GM10847 (cell line): ENCODE data around the gene WDR55.

Experiments used
- POLR2A ChIP-seq: IDR thresholded peaks from 2 replicates; pipeline ENCODE4 v1.6.1; 2011; ENCODE audit not compliant: insufficient read length; ENCODE audit errors: extremely low read depth

WDR55 gene

DNA sequence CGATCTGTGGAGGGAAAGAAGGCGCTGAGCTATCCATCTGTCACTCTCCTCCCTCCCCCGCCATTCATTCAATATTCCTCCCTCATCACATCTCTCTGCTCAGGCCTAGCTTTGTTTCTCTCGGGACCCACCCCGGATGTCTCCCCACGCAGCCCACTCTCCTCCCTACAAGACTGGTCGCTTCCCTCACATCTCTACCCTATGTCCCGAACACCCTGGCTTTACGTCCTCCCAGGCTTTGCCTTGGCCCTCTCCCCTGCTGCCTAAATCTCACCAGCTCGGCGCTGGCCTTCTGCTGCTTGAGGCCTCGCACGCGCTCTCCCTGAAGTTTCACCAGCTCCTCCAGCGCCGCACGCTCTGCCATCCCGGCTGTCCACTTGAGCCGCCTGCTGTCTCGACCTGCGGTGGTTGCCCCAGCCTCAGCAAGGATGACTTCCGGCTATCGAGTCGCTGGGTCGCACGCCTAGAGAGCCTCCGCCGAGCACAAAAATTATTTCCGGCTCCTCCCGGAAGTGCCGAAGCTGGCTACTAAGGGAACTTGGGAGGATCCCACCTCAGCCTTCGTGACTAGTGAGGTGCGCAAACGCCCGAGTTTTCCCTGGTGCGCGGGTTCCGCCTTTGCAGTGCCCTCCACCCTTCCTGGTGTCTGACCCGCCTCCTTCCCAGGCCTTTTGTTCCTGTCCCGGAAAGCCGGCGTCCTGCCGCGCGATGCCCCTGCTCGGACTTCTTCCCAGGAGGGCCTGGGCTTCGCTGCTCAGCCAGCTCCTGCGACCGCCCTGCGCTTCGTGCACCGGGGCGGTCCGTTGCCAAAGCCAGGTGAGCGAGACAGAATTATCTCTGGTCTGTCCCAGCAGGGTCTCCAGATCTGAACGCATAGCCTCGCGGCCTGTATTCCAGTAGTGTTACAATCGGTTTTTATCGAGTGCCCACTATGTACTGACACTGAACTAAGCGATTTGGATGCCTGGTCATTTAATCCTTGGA, 26.5 kb downstream of the WDR55 start, which contains the start of the genes HARS1 and HARS2:
TSS of gene HARS1 (minus strand) at position 430 of the 984 bp plus-strand sequence. CDS start at position 364, 66 bp downstream.
TSS of gene HARS2 (plus strand) at position 515 of the 984 bp plus-strand sequence. CDS start at position 709, 194 bp downstream.
- peak; percentile 97 for TF ChIP-seq POLR2A

GRCh38 chr5:140694276-140694675, 29.6 kb downstream of the WDR55 start:
- no peak for TF ChIP-seq POLR2A

GRCh38 chr5:140696891-140697492, 32.3 kb downstream of the WDR55 start:
- no peak for TF ChIP-seq POLR2A

GRCh38 chr5:140700177-140701144, 35.8 kb downstream of the WDR55 start, which contains the start of gene ZMAT2:
ZMAT2 (plus strand) TSS chr5:140700447; CDS start chr5:140700461, 14 bp downstream.
- TF ChIP-seq POLR2A = peak; percentile 71

DNA sequence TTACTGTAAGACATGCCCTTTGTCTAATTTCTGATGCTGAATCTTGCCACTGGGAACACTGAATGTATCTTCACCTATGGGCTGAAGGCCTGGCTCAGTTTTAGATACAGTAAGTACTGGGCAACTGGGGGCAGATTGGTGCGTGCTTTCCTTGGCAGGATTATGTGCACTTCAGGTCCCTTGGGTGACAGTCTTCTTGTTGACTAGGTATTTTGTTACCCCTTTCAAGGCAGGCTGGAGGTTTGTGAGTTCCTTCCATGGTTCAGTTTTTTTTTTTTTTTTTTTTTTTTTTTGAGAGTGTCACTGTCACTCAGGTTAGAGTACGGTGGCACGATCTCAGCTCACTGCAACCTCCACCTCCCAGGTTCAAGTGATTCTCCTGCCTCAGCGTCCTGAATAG, 43.1 kb downstream of the WDR55 start:
- TF ChIP-seq POLR2A = no peak

GRCh38 chr5:140710899-140711552, 46.3 kb downstream of the WDR55 start:
- TF ChIP-seq POLR2A = no peak

GRCh38 chr5:140711794-140712193, 47.1 kb downstream of the WDR55 start:
- no peak for TF ChIP-seq POLR2A

- no peak for TF ChIP-seq POLR2A
These were observed 48.9 kb downstream of the WDR55 start for GRCh38 chr5:140713562-140714094.

DNA sequence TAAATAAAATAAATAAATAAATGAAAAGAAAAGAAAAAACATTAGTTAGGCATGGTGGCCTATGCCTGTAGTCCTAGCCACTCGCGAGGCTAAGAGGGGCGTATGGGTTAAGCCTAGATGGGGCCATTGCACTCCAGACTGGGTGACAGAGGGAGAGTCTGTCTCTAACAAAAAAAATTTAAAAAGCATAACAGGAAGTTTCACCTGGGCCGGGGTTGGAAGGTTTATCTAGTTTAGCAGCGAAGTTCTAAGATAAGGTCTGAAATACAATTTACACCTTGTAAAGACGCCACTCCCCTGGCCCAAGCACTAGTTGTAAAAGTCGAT, 53.5 kb downstream of the WDR55 start:
- no peak for TF ChIP-seq POLR2A
